Breast epithelium (tissue), 4 donors: Measurements from ENCODE around the gene PNPLA1. TPM values are rescaled to one million over a fixed set of nuclear protein-coding genes. Genes with fewer than 3 reads are reported as not detected.

Experiments
- DNase-seq, 2 donors: peaks; one replicate each; pipeline ENCODE4 v3.0.0-alpha.2; 2019; ENCODE audit warnings: low spot score in 2 of 2
- H3K27ac ChIP-seq, 2 donors: fragments of 200-600 bp; sonication (generic) in 1 of 2; one replicate each; pipeline ENCODE4 v1.5.1; 2016 to 2019; ENCODE audit warnings: mild to moderate bottlenecking in 1 of 2
- H3K27me3 ChIP-seq, 2 donors: fragments of 200-600 bp; sonication (generic) in 1 of 2; one replicate each; pipeline versions ENCODE4 v1.5.1 to v1.6.0; 2017 to 2019; ENCODE audit warnings: control low read depth in 1 of 2, mild to moderate bottlenecking in 1 of 2
- H3K36me3 ChIP-seq: fragments of 200-600 bp; one replicate; pipeline ENCODE4 v1.5.1; 2019
- H3K4me1 ChIP-seq, 2 donors: fragments of 200-600 bp; sonication (generic); one replicate each; pipeline ENCODE4 v1.5.1; 2016 to 2019; ENCODE audit warnings: control low read depth in 1 of 2
- H3K4me3 ChIP-seq, 3 donors: fragments of 200-600 bp; sonication (generic); 1 replicate in 2 of 3; 2 replicates in 1 of 3; pipeline ENCODE4 v1.5.1; 2016 to 2019; ENCODE audit warnings: mild to moderate bottlenecking in 3 of 3, moderate library complexity in 2 of 3
- H3K9me3 ChIP-seq, 2 donors: fragments of 200-600 bp; sonication (generic) in 1 of 2; one replicate each; pipeline ENCODE4 v1.5.1; 2016 to 2019; ENCODE audit warnings: control low read depth in 1 of 2
- POLR2A ChIP-seq: fragments of 450-650 bp; IDR thresholded peaks from one replicate; pipeline ENCODE4 v1.6.1; 2016; ENCODE audit warnings: antibody characterized with exemption, mild to moderate bottlenecking, moderate library complexity
- POLR2AphosphoS5 ChIP-seq, 3 donors: sonication (generic); formaldehyde crosslinking; IDR thresholded peaks; one replicate each; pipeline ENCODE4 v1.6.1; 2017; ENCODE audit warnings: antibody characterized with exemption in 3 of 3
- intact Hi-C: fragments of 100-400 bp; cut with DNase I; formaldehyde crosslinking; loops from one replicate; pipeline ENCODE4 v1.15.1; 2023; ENCODE audit warnings: low total_unique reads
- total RNA-seq, 3 donors: library from RNA; depleted of rRNA; stranded (reverse); fragments of >200 nt; gene quantifications; one replicate each; pipeline ENCODE4 v1.1.0, GENCODE V29; 2016
- TF ChIP-seq, protein P1 (sequence below), 3 donors: fragments of 450-650 bp; IDR thresholded peaks; one replicate each; pipeline ENCODE4 v1.5.1; 2016 to 2017; ENCODE audit warnings: antibody characterized with exemption in 3 of 3, mild to moderate bottlenecking in 3 of 3, moderate library complexity in 3 of 3

PNPLA1 gene
- total RNA-seq, 3 donors from 2014 or later = not detected

DNA sequence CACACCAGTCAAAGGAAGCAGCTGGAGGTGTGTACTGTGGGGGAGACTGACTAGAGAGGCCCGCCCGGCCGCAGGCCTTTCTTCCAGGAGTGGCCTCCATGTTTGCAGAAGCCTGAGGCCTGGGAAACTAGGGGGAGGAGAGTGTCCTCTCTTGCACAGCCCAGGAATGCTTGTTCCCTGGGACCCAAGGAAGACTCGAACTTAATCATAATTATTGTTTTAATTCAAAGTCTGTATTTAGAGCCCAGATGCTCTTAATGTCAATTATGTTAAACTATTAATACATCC, 43.7 kb downstream of the PNPLA1 start:
- H3K36me3 ChIP-seq = no peaks in the 10 kb centered on the region
- intact Hi-C loops = no loop called here
- TF ChIP-seq, protein P1, sequence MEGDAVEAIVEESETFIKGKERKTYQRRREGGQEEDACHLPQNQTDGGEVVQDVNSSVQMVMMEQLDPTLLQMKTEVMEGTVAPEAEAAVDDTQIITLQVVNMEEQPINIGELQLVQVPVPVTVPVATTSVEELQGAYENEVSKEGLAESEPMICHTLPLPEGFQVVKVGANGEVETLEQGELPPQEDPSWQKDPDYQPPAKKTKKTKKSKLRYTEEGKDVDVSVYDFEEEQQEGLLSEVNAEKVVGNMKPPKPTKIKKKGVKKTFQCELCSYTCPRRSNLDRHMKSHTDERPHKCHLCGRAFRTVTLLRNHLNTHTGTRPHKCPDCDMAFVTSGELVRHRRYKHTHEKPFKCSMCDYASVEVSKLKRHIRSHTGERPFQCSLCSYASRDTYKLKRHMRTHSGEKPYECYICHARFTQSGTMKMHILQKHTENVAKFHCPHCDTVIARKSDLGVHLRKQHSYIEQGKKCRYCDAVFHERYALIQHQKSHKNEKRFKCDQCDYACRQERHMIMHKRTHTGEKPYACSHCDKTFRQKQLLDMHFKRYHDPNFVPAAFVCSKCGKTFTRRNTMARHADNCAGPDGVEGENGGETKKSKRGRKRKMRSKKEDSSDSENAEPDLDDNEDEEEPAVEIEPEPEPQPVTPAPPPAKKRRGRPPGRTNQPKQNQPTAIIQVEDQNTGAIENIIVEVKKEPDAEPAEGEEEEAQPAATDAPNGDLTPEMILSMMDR (IDR thresholded peaks at IDR 0.05) = no peak
- TF ChIP-seq POLR2AphosphoS5 (IDR thresholded peaks at IDR 0.05) = no peak
- no peak for TF ChIP-seq POLR2A
- no peaks in the 10 kb centered on the region for H3K9me3 ChIP-seq
- no peaks in the 10 kb centered on the region for H3K4me1 ChIP-seq
- H3K27me3 ChIP-seq = no peaks in the 10 kb centered on the region
- H3K27ac ChIP-seq = no peak overlapping the region
- no peak for DNase-seq
- no peak overlapping the region for H3K4me3 ChIP-seq

DNA sequence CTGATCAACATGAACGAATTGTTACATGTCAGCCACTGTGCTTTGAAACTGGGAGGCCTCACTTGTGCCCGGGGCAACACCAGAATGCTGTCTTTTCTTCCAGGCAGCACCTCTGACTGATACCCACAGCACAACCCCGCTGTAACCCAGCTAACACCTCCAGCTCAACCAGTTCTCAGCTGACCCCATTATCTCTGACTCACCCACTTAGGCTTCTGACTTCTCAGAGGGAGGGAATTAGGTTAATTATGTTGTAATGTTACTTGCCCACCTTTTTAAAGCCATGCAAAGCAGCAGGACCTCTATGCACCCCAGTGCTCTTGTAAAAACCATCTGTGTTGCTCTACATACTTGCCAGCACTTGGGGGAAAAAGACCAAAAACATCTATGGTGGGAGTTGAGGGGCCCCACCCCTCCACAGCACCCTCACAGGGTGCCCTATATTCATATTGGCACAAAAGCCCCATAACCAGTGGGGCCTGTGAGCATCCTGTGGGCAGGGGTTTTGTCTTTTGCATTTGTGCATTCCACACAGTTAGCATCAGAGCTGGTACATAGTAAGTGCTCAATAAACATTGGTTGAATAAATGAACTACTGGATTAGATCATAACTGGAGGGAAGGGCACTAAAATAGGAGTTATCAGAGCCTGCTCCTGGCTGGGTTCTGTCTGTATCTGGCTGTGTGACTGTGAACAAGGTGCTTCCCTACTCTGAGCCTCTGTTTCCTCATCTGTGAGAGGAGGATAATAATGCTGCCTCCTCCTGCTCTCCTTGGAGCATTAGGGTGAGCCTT, 44.6 kb downstream of the PNPLA1 start:
- Histone ChIP-seq H3K27me3 (no peaks in the 10 kb centered on the region), H3K27ac (no peak overlapping the region), H3K36me3 (no peaks in the 10 kb centered on the region), H3K9me3 (no peaks in the 10 kb centered on the region), H3K4me1 (no peaks in the 10 kb centered on the region), H3K4me3 (no peak overlapping the region)
- intact Hi-C loops = no loop called here
- TF ChIP-seq POLR2A (no peak), POLR2AphosphoS5 (IDR thresholded peaks at IDR 0.05) (no peak)
- TF ChIP-seq, protein P1 (IDR thresholded peaks at IDR 0.05) = no peak
- no peak for DNase-seq

- Histone ChIP-seq H3K4me3 (no peak overlapping the region), H3K36me3 (no peaks in the 10 kb centered on the region), H3K27me3 (no peaks in the 10 kb centered on the region), H3K4me1 (no peaks in the 10 kb centered on the region), H3K9me3 (no peaks in the 10 kb centered on the region), H3K27ac (no peak overlapping the region)
- intact Hi-C loops = no loop called here
- no peak for DNase-seq
- no peak for TF ChIP-seq POLR2AphosphoS5 (IDR thresholded peaks at IDR 0.05)
- no peak for TF ChIP-seq POLR2A
- TF ChIP-seq, protein P1 (IDR thresholded peaks at IDR 0.05) = no peak
These were observed 46.1 kb downstream of the PNPLA1 start for GRCh38 chr6:36315921-36316320.

DNA sequence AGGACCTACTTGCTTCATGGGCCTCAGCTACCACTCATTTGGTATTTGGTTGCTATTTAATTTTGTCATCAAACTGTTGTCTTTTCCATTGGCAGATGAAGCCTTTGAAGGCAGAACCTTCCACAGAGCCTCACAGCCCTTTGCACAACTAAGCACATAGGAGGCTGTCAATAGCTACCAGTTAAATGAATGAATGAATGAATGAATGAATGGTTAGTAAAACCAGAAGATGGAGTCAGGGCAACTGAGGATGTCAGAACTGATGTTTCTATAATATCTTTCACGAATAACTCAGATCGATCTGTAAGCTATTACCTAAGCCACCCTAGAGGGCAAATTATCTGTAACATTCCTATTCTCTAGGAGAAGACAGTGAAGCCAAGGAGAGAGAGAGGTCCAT, 47.8 kb downstream of the PNPLA1 start:
- H3K27me3 ChIP-seq = no peaks in the 10 kb centered on the region
- H3K4me3 ChIP-seq = no peak overlapping the region
- no peaks in the 10 kb centered on the region for H3K36me3 ChIP-seq
- DNase-seq = no peak
- no peak overlapping the region for H3K27ac ChIP-seq
- no peaks in the 10 kb centered on the region for H3K4me1 ChIP-seq
- TF ChIP-seq POLR2A = no peak
- no peak for TF ChIP-seq POLR2AphosphoS5 (IDR thresholded peaks at IDR 0.05)
- TF ChIP-seq, protein P1 (IDR thresholded peaks at IDR 0.05) = no peak
- intact Hi-C loops = no loop called here
- no peaks in the 10 kb centered on the region for H3K9me3 ChIP-seq

GRCh38 chr6:36318690-36319435, 49.0 kb downstream of the PNPLA1 start:
- TF ChIP-seq, protein P1 (IDR thresholded peaks at IDR 0.05) = no peak
- no peak for TF ChIP-seq POLR2A
- no peak for TF ChIP-seq POLR2AphosphoS5 (IDR thresholded peaks at IDR 0.05)
- Histone ChIP-seq H3K4me1 (no peaks in the 10 kb centered on the region), H3K9me3 (no peaks in the 10 kb centered on the region), H3K27me3 (no peaks in the 10 kb centered on the region), H3K27ac (no peak overlapping the region), H3K36me3 (no peaks in the 10 kb centered on the region), H3K4me3 (no peak overlapping the region)
- intact Hi-C loops = no loop called here
- DNase-seq = no peak
